HepG2 (cell line): Measurements from ENCODE around the gene NKAIN4. TPM values are rescaled to one million over a fixed set of nuclear protein-coding genes. Genes with fewer than 3 reads are reported as not detected.
A peak's percentile ranks its signal among the peaks of the same experiment; 100 is the strongest.

Experiments
- HNRNPL ChIP-seq: fragments of 200-400 bp; formaldehyde crosslinking; IDR thresholded peaks from 2 replicates; pipeline ENCODE4 v1.6.1; 2017; ENCODE audit warnings: mild to moderate bottlenecking, low read depth, low read length
- KLF16 ChIP-seq, 2 experiments: sonication (generic) in 1 of 2; formaldehyde crosslinking in 1 of 2; IDR thresholded peaks; 2 replicates each; pipeline versions ENCODE4 v1.6.1 to v1.8.0; 2016 to 2023; ENCODE audit warnings: missing genetic modification reagents in 2 of 2, missing compliant biosample characterization in 1 of 2
- RARA ChIP-seq: IDR thresholded peaks from 2 replicates; pipeline ENCODE4 v1.6.1; 2016; ENCODE audit warnings: missing genetic modification reagents, missing compliant biosample characterization
- SNAPC4 ChIP-seq: sonication (generic); formaldehyde crosslinking; IDR thresholded peaks from 2 replicates; pipeline ENCODE4 v1.4.0; 2020; ENCODE audit warnings: mild to moderate bottlenecking, missing genetic modification reagents
- STAT5B ChIP-seq: sonication (generic); formaldehyde crosslinking; IDR thresholded peaks from 2 replicates; pipeline ENCODE4 v1.4.0; 2020; ENCODE audit warnings: missing genetic modification reagents
- THAP8 ChIP-seq: sonication (generic); formaldehyde crosslinking; IDR thresholded peaks from 2 replicates; pipeline ENCODE4 v1.5.1; 2020; ENCODE audit warnings: missing genetic modification reagents, mild to moderate bottlenecking, borderline replicate concordance
- TOPORS ChIP-seq: sonication (generic); formaldehyde crosslinking; IDR thresholded peaks from 2 replicates; pipeline ENCODE4 v1.8.0; 2023; ENCODE audit warnings: mild to moderate bottlenecking, missing genetic modification reagents
- U2AF1 ChIP-seq: fragments of 200-400 bp; formaldehyde crosslinking; optimal IDR thresholded peaks from 2 replicates; pipeline ENCODE3; 2017; ENCODE audit warnings: mild to moderate bottlenecking, low read depth, low read length
- ZBTB38 ChIP-seq: sonication (generic); formaldehyde crosslinking; IDR thresholded peaks from 2 replicates; pipeline ENCODE4 v1.5.1; 2020; ENCODE audit warnings: mild to moderate bottlenecking, missing genetic modification reagents
- ZNF160 ChIP-seq: sonication (generic); formaldehyde crosslinking; IDR thresholded peaks from 2 replicates; pipeline ENCODE4 v1.8.0; 2022; ENCODE audit warnings: mild to moderate bottlenecking, inconsistent platforms, missing genetic modification reagents
- ZNF251 ChIP-seq: sonication (generic); formaldehyde crosslinking; IDR thresholded peaks from 2 replicates; pipeline ENCODE4 v1.9.0; 2021; ENCODE audit warnings: mild to moderate bottlenecking, missing genetic modification reagents
- ZNF3 ChIP-seq: IDR thresholded peaks from 2 replicates; pipeline ENCODE4 v1.7.0; 2017; ENCODE audit warnings: inconsistent platforms
- ZNF33B ChIP-seq: sonication (generic); formaldehyde crosslinking; IDR thresholded peaks from 2 replicates; pipeline ENCODE4 v1.5.1; 2020; ENCODE audit warnings: mild to moderate bottlenecking, missing genetic modification reagents
- ZNF383 ChIP-seq: sonication (generic); formaldehyde crosslinking; IDR thresholded peaks from 2 replicates; pipeline ENCODE4 v1.4.0; 2020; ENCODE audit warnings: missing genetic modification reagents, mild to moderate bottlenecking, borderline replicate concordance
- ZNF562 ChIP-seq: sonication (generic); formaldehyde crosslinking; IDR thresholded peaks from 2 replicates; pipeline ENCODE4 v1.8.0; 2022; ENCODE audit warnings: missing genetic modification reagents, borderline replicate concordance
- ZNF775 ChIP-seq: sonication (generic); formaldehyde crosslinking; IDR thresholded peaks from 2 replicates; pipeline ENCODE4 v1.4.0; 2020; ENCODE audit warnings: missing genetic modification reagents, mild to moderate bottlenecking, moderate library complexity, borderline replicate concordance
- polyA plus RNA-seq, 8 experiments: library from polyadenylated mRNA; depleted of rRNA in 3 of 8; stranded (reverse) in 7 of 8; unstranded in 1 of 8; fragments of >200 nt; fragmentation: Illumina TruSeq in 4 of 8; extraction: Trizol in 4 of 8; gene quantifications; 2 replicates each; pipeline versions ENCODE4 v1.2.1 to v1.2.3, GENCODE V29; 2011 to 2016; ENCODE audit warnings: low read depth in 4 of 8, missing spikeins in 1 of 8, mixed read lengths in 1 of 8; ENCODE audit not compliant: insufficient read depth in 1 of 8
- total RNA-seq, 5 experiments: library from RNA; depleted of rRNA; stranded (reverse); fragments of >200 nt; fragmentation: Illumina TruSeq; extraction: Trizol; gene quantifications; 2 replicates each; pipeline ENCODE4 v1.2.3, GENCODE V29; 2016; ENCODE audit warnings: low read depth in 1 of 5
- TF ChIP-seq, protein P1 (sequence below): sonication (generic); formaldehyde crosslinking; IDR thresholded peaks from 2 replicates; pipeline ENCODE4 v1.5.0; 2020; ENCODE audit warnings: missing genetic modification reagents
- TF ChIP-seq, protein P2 (sequence below): sonication (generic); formaldehyde crosslinking; IDR thresholded peaks from 2 replicates; pipeline ENCODE4 v1.4.0; 2020; ENCODE audit warnings: missing genetic modification reagents, borderline replicate concordance

Gene NKAIN4
- total and polyA plus RNA-seq, 2 of the 13 experiments (the other 11 are each of a cell fraction or from before 2014, with no cell fraction given), result not detected

- peak; percentile 90 for TF ChIP-seq SNAPC4 (CRISPR knock-in tag)
- peak; percentile 91 for TF ChIP-seq THAP8
- TF ChIP-seq HNRNPL, result no peak
- no peak; the same call in none of the 2 replicates for TF ChIP-seq ZNF33B (CRISPR knock-in tag)
- TF ChIP-seq, protein P1, sequence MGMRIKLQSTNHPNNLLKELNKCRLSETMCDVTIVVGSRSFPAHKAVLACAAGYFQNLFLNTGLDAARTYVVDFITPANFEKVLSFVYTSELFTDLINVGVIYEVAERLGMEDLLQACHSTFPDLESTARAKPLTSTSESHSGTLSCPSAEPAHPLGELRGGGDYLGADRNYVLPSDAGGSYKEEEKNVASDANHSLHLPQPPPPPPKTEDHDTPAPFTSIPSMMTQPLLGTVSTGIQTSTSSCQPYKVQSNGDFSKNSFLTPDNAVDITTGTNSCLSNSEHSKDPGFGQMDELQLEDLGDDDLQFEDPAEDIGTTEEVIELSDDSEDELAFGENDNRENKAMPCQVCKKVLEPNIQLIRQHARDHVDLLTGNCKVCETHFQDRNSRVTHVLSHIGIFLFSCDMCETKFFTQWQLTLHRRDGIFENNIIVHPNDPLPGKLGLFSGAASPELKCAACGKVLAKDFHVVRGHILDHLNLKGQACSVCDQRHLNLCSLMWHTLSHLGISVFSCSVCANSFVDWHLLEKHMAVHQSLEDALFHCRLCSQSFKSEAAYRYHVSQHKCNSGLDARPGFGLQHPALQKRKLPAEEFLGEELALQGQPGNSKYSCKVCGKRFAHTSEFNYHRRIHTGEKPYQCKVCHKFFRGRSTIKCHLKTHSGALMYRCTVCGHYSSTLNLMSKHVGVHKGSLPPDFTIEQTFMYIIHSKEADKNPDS, result peak; percentile 90; the same call in 1 of the 2 replicates
- no peak; the same call in none of the 2 replicates for TF ChIP-seq ZBTB38
- peak; percentile 99; the same call in 1 of the 2 replicates for TF ChIP-seq ZNF383 (CRISPR knock-in tag)
- TF ChIP-seq ZNF251, result peak; percentile 95
- TF ChIP-seq, protein P2, sequence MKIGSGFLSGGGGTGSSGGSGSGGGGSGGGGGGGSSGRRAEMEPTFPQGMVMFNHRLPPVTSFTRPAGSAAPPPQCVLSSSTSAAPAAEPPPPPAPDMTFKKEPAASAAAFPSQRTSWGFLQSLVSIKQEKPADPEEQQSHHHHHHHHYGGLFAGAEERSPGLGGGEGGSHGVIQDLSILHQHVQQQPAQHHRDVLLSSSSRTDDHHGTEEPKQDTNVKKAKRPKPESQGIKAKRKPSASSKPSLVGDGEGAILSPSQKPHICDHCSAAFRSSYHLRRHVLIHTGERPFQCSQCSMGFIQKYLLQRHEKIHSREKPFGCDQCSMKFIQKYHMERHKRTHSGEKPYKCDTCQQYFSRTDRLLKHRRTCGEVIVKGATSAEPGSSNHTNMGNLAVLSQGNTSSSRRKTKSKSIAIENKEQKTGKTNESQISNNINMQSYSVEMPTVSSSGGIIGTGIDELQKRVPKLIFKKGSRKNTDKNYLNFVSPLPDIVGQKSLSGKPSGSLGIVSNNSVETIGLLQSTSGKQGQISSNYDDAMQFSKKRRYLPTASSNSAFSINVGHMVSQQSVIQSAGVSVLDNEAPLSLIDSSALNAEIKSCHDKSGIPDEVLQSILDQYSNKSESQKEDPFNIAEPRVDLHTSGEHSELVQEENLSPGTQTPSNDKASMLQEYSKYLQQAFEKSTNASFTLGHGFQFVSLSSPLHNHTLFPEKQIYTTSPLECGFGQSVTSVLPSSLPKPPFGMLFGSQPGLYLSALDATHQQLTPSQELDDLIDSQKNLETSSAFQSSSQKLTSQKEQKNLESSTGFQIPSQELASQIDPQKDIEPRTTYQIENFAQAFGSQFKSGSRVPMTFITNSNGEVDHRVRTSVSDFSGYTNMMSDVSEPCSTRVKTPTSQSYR (CRISPR knock-in tag), result no peak; the same call in 1 of the 2 replicates
- peak; percentile 63; the same call in 1 of the 2 replicates for TF ChIP-seq TOPORS (CRISPR knock-in tag)
- peak; percentile 94; the same call in 1 of the 2 replicates for TF ChIP-seq ZNF775 (CRISPR knock-in tag)
- peak; percentile 91 to 98 for TF ChIP-seq KLF16 (CRISPR knock-in tag; IDR thresholded peaks at IDR 0.05)
- no peak for TF ChIP-seq ZNF562 (CRISPR knock-in tag)
- TF ChIP-seq ZNF3, result peak; percentile 42; the same call in 1 of the 2 replicates
- TF ChIP-seq RARA (CRISPR knock-in tag), result peak; percentile 46; the same call in 1 of the 2 replicates
- TF ChIP-seq ZNF160 (CRISPR knock-in tag), result peak; percentile 94
- TF ChIP-seq U2AF1, result no peak
- TF ChIP-seq STAT5B, result peak; percentile 97
These were observed 38.0 kb downstream of the NKAIN4 start, which contains the start of gene YTHDF1 (continued) for GRCh38 chr20:63216041-63216848.
